ELR (cell line): ENCODE results near the gene CA5A.
A peak's percentile ranks its signal among the peaks of the same experiment; 100 is the strongest.
"Not testable (repeated sequence)": the region's sequence is repeated elsewhere in the genome, so short reads cannot be mapped to it uniquely, and the experiment has no call there.

Source experiments
- DNase-seq: peaks from one replicate; pipeline ENCODE4 v3.0.0-alpha.2; 2015; ENCODE audit warnings: low read depth

CA5A gene

DNA sequence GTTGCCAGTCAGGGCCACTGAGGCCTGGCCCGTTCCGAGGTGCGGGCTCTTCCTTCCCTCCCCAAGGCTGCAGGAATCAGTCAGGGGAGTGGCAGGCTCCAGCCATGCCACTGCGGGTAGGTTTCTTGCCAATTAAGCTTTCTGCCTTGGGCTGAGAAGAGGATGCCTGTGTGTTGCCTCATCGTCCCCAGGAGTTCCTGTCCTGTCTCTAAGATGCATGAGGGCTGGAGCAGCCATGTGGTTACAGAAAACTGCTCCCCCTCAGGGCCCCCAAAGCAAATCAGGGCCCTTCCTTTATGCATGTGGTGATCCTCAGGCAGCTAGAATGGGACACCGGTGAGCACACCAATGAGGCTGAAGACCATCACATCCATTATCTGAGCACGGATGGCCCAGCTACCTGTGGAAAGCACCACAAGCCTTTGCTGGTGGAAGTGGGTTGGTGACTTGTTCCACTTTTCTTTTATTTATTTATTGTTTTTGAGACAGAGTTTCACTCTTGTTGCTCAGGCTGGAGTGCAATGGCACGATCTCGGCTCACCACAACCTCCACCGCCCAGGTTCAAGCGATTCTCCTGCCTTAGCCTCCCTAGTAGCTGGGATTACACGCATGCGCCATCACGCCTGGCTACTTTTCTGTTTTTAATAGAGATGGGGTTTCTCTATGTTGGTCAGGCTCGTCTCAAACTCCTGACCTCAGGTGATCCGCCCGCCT lies 40.0 kb downstream of the CA5A start:
- peak; percentile 26 for DNase-seq

DNA sequence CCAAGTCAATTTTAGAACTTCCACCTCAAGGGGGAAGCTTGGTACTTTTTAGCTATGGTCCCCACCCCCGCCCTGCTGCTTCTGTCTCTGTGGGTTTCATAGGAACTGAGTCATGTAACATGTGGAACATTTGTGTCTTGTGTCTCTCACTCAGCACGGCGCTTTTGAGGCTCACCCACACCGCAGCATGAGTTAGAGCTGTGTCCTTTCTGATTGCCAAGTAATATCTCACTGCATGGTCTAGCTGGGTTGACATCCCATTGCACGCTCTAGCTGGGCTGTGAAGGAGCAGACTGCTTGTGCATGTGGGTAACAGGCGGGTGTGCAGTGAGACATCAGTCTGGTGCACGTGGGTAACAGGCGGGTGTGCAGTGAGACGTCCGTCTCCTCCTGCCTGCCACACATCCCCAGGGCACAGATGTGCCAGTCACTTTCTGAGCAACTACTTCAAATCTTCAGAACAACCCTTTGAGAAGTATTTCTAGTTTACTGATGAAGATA lies 40.6 kb downstream of the CA5A start:
- DNase-seq, result peak; percentile 68

DNA sequence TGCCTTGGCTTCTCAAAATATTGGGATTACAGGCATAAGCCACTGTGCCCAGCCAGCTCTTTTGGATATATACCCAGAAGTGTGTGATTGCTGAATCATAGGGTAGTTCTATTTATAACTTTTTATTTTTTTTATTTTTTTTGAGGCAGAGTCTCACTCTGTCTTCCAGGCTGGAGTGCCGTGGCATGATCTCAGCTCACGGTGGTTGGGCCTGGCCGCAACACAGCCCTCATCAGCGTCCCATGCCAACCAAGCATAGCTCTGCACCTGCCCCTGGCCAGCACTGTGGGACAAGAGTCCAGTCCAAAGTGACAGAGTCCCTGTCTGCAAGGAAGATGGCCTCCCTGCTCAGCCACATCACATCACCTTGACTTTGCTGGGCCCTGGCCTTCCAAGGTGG lies 42.3 kb downstream of the CA5A start:
- DNase-seq, result peak; percentile 22

DNA sequence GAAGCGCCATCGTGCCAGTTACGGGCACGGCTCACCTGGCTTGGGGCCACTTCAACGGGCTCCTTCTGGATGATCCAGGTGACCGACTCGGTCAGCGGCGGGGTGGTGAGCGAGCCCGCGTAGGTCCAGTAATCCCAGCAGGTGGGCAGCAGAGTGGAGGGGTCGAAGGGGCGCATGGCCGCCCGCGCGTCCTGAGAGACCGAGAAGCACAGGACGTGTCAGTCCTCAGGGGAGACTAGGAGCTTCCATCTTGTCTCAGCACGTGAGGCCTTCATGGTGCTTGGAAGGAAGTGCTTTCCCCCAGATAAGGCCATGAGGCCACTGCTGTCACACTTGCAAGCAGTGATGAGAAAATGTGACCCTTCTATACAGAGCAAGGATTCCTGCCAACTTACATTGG lies 44.6 kb downstream of the CA5A start:
- DNase-seq, result no peak

DNA sequence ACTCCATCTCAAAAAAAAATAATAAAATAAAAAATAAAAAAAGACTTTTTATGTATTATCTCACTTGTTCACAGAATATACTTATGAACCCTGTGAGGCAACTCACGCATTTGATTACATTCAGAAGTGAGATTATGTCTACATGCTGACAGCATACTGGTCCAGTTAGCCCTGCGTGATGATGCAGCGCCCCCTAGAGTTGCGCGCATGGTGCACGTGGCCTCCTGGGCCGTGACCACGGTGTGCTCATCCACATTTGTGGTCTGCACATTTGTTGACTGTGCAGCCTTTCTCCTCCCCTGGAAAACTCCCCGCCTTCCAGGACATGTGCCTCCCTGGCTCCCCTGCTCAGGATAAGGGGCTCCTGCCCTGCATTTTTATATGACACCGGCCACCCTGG lies 46.6 kb downstream of the CA5A start:
- peak; percentile 7 for DNase-seq

DNA sequence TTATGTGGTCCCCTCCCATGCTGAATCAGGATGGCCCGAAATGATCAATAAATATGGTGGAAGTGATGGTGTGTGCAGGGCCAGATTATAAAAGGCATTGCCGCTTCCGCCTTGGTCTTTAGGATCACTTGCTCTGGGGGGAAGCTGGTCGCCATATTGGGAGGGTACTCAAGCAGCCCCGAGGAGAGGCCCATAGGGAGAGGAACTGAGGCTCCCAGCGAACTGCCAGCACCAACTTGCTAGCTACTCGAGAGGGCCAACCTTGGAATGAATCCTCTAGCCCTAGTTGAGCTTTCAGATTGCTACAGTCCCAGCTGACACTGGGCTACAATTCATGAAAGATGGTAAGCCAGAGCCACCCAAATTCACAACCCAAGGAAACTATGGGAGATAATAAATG lies 48.0 kb downstream of the CA5A start:
- not testable (repeated sequence) for DNase-seq

DNA sequence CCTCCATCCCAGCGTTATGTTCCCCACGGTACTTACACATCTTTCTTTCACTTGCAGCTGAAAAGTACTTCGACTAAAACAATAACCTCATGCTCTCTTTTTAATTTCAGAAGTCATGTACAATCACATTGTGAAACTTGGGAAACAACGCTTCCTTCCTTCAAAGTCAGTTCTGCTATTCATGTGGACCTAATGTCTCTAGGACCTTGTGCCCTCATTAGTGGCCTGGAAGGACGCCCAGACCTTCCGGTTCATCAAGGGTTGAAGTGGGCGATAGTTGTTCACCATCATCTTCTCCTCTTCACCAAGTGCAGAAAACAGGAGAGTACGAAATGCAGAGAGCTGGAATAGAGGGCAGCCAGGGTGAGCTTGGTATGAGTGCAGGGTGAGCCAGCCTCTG lies 48.4 kb downstream of the CA5A start:
- DNase-seq, result not testable (repeated sequence)

DNA sequence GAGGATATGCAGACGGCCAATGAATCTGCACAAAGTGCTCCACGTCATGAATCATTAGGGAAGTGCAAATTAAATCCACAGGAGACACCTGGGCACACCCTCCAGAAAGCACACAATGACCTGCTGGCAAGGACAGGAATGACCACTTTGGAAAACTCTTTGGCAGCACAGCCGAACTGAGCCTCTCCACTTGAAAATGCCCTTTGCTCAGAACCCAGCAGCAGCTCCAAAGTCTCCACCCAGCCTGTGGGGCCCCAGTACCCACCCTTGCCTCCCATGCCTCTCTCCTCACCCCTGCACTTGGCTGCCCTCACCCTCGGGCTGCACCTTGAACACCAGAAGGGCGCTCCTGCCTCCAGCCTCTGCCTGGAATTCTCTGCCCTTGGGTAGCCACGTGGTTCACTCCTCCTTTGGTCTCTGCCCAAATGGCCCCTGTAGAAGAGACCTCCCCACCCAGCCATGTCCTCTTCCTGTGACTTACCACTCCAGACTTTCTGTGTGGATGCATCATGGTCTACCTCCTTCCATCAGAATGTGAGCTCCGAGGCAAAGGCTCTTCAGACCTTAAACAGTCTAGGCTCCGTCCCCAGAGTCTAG lies 50.9 kb downstream of the CA5A start:
- not testable (repeated sequence) for DNase-seq

DNA sequence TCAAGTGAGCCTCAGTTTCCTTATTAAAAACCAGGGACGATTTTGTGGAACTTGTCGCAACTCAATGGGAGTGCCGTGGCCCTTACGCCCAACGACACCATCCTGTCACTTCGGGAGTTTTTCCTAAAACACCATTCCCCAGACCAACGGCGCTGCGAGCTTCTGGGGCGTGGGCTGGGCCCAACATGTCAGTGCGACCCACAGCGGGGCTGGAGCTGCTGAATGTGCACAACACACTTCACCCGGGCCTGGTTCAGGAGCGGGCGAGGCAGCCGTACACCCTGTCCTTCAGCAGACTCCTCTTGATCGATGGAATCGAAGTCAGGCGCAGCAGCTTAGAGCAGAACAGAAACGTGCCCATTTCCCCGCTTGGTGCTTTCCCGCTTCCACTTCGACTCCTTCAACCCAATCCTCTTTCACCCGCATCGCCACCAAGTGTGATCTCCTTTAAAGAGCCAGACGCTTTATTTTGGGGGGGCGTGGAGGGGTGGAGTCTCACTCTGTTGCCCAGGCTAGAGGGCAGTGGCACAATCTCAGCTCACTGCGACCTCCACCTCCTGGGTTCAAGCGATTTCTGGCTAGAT lies 53.8 kb downstream of the CA5A start:
- no peak for DNase-seq

DNA sequence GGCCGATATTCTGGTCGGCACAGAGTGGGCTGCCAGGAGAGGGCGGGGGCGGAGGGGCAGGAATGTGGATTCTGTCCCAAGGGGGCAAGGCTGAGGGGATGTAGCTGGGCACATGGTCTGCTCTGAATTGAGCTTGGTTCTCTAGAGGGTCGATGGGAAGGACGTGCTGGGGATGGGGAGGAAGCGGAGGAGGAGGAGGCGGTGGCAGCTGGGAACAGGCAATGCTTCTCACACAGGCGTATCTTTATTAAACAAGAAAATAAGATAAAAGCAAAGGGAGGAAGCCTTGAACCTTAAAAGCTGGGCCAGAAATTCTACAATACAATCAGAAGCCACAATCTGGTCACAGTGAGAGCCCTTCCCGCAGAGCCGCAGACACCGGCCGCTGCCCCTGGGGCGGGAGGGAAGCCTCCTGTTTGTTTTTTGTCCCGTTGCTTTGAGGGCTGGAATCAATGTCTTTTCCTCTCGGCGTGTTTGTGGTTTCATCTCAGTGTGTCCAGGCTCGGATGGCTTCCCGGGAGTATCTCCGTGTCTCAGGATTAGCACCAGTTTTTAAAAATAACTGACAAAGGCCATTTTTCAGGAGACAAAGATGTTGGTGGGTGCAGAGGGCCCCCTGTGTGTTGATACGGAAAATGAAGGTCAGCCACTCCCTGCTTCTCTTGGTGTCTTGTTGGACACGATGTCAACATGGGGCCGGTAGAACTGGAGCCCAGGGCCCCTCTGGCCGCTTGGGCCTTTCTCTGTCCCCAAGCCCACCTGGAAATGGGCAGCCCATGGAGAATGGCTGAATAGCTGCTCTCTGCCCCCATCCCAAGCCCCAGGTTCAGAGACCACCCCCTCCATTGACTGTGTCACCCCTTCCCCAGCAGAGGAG lies 54.8 kb downstream of the CA5A start:
- no peak for DNase-seq

DNA sequence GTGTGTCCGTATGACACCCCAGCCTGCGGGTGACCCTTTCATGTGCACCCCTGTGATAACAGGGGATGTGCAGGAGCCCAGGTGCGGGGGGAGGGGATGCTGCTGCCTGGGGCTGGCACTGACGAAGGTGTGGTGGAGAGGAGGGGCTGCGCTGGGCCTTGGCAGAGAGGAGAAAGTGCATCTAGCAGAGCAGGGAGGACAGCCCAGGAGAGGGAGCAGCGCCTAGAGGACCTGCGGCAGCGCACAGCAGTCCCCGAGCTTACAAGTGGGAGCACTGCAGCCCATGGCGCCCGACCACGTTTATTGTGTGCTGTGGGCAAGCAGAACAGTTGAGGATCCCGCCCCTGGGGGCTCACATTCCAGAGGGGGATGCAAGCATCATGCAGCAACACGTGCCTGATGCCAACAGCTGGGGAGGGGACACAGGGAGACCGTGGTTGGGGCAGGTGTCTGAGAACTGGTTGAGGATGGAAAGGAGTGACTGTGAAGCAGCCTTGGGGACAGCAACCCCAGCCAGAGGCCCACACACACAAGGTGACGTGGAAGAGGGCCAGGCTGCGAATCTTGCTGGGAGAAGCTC lies 56.1 kb downstream of the CA5A start:
- no peak for DNase-seq

DNA sequence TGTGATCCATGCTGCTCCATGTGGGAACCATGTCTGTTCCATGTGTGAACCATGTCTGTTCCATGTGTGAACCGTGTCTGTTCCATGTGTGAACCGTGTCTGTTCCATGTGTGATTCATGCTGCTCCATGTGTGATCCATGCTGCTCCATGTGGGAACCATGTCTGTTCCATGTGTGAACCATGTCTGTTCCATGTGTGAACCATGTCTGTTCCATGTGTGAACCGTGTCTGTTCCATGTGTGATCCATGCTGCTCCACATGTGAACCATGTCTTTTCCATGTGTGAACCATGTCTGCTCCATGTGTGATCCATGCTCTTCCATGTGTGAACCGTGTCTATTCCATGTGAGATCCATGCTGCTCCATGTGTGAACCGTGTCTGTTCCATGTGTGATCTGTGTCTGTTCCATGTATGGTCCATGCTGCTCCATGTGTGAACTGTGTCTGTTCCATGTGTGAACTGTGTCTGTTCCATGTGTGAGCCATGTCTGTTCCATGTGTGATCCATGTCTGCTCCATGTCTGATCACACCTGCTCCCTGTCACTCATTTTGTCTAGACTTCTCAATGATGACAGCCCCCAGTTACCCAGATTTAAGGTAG lies 56.8 kb downstream of the CA5A start:
- not testable (repeated sequence) for DNase-seq

DNA sequence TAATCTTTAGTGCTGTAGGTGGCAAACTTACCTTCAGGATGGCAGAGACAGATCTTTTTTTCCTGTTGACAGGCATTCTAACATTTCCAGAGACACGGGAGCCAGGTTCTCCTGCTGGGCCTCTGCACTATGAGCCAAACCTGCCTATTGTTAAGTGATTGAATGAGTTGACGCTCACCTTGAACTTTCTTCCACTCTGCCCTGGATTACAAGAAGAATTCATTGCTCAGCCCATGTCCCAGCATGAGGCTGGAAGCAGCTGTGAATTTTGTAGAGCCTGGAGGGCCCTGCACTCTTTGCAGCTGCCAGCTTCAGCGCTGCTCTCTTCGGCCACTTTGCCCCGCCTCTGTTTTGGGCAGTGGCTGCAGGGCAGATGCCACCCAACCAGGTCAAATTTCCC lies 57.6 kb downstream of the CA5A start:
- no peak for DNase-seq

DNA sequence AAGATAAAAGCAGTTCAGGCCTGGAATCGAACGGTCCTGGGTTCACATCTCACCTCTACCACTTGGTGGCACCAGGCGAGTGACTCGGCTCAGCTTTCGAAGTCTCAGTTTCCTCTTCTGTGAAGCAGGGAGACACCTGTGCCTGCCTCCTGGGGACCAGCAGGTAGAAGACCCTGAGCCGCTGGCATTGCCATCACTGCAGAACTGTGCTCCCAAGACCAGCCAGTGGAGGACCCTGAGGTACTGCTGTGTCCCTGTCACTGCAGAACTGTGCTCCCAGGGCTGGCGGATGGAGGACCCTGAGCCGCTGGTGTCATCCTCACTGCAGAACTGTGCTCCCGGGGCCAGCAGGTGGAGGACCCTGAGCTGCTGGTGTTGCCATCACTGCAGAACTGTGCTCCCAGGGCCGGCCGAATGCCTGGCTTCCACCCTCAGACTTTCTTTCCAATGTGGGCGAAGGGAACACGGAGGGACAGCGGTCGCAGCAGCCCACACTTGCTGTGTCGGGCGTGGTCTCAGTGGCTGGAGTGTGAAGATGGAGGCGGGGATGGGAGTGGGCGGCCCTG lies 58.3 kb downstream of the CA5A start:
- DNase-seq, result no peak

DNA sequence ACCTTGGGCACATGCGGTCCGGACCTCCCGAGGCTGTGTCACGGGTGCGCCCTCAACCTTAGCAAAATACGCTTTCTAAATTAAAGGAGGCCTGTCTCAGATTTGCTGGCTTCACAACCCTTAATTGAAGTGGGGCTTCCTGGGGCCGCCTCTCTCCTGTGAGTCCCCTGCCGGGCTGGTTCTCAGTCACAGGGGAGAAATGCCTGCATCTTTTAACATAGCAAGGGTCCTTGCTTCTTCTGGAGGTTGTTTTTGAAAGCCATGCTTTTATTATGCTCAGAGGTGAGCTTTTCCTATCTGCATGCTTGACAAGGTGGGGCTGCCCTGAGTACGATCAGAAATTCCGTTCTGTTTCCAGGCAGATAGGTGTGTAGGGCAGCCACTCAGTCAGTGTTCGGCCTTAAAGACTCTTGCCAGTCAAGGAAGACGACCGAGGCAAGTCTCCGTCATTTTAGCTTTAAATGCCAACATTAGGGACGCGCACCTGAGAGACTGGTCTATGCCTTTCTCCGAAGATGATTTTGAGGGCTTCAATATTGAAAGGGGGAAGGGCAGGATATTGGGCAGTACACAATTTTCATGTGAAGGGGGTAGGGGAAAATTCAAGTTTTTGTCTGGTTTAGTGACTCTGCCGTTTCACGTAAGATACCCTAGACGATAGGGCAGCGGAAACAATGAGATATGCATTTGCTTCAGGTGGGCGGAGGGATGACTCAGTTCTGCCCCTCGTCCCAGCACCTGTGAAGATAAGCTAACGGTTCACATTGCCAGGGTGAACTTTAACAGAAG lies 61.5 kb downstream of the CA5A start:
- DNase-seq, result no peak

DNA sequence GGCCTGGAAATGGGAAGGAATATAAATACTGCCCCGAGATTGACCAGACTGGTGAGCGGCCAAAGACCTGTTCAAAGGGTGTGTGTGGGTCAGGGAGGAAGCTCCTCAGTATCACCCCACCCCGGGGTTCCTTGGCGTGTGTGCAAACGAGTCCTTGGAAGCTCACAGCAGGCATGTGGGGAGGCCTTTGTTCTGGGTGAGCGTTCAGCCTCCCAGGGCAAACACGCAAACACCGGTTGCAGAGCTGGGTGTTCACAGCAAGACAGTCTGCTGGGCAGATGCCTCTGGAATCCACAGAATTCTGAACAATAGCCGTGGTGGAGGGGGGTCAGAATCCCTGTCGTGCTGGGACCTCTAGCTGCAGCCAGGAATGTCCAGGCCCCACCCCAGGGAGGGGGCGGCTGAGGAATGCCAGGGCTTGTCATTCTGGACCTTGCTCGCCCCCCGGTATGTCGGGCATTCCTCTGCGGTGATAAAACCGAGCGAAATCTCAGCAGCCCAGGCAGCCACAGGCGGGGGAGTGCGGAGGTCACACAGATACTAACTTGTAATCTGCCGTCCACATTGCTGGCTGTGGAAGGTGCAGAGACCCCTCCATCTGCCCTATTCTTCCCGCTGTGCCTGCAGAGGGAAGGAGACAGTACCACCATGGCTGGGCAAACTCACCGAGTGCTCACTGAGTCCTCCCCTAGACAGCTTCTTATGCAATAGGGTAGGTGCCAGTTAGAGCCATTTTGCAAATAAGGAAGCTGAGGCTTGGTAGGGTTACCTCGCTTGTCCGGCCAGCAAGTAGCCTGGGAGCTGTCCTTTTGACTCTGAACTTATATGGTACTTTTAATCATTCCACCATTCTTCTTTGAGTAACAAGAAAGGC lies 65.7 kb downstream of the CA5A start:
- DNase-seq, result peak; percentile 83

DNA sequence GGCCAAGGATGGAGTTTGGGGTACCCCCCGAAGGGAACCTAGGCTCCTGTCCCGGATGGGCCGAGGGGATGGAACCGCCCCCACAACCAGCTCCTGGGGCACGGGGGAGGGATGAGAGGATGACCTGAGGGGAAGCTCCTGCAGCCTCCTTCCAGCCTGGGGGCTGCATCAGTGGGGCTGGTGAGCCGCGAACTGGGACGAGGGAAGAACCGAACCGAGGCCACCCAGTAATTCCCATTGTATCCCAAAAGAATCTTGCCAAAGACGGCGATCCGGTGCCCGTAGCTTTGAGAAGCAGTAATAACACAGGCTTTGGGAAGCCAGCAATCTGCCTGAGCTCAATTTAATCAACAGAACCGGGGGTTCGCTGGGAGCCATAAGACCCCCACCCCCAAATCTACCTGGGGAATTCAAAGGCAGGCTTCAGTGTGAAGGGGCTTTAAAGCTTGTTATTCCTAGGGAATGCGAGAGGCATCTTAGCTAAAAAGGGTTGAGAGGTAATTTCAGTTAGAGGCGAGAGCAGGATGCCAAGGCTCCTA lies 66.4 kb downstream of the CA5A start:
- DNase-seq, result not testable (repeated sequence)

DNA sequence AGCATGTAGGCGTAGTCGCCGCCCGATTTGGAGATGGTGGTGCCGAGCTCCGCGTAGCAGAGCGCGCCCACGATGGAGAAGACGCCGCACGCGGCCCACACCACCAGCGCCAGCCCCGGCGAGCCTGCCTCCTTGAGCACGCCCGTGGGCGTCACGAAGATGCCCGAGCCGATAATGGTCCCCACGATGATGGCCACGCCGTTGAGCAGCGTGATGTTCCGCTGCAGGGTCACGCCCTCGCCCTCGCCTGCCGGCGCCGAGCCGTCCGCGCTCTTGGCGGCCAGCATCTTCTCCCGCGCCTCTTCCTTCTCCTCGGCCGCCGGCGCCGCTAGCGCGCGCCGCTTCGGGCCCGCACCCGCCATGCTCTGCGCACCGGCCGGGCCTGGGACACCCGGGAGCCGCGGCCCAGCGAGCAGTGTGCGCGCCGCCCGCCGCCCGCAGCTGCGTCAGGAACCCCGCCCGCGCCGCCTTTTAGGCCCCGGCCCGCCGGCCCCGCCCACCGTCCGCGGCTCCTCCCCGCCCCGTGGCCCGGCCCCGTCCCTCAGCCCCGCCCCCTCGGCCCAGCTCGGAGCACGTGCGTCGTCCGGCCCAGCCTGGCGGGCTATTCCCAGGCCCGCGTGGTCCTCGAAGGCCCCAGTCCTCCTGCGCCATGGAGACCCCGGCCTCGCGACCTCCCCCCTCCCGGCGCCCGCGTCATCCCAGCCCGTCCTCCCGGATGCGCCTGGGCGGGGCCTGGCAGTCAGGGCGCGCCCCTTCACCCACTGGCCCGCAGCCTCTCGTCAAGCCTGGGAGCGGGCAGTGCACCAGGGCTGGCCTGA lies 67.1 kb downstream of the CA5A start, which contains the start of gene SLC7A5:
Gene SLC7A5 (minus strand): TSS at position 447 of the 818 bp plus-strand sequence. CDS start 85 bp downstream, at position 362.
- peak; percentile 86 for DNase-seq
